SHP77 treated with DMSO at 0.1 percent for 48 hours (cell line): ENCODE data around the gene HORMAD2.
"Not testable (repeated sequence)": the region's sequence is repeated elsewhere in the genome, so short reads cannot be mapped to it uniquely, and the experiment has no call there.

Source experiments
- DNase-seq: peaks from one replicate; lab custom pipeline; 2025; lab: John Stamatoyannopoulos, UW

The HORMAD2 gene

DNA sequence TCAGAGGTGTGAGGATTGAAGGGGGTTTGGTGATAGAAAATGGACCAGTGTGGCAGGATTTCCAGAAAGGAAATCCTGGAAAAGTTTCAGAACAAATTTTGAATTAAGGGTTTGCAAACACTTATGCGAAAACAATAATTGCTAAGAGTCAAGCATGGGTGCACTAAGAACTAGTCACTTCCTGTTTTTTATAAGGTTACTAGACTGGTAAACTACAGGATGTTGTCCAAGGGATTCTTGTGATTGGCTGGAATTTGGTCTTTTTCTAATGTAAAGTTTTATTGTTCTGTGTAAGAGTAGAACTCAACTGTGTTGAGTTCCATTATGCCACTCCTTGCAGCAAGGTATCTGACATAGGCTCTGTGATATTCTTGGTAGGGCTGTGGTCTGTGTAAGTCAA lies 112.2 kb downstream of the HORMAD2 start:
- no peak for DNase-seq

DNA sequence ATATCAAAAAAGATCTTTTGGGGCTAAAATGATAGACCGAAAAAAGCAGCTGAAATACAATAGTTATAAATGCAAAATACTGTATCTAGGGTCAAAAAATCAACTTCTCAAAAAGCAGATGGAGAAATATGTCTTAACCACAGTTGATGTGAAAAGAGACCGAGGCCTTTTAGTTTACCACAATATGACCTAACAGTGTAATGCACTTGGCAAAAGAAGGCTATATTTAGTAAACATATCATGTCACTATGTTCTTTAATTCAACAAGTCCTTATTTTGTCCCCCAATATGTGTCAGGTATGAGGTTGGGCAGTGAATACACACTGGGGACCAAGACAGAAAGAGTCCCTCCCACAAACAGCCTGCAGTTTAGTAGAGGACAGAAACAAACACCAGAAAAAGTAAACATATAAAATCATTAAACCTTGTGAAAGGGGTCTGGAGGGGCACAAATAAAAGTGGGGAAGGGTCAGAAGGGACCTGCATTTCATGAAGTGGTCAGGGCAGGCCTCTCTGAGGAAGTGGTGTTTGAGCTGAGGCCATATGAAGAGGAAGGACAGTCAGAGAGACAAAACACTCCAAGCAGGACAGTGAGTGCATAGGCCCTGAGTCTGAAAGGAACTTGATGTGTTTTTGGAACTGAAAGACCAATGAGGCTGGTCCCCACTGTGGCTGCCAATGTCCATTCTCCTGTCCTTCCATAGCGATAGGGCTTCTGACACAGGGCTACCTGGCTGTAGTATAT lies 112.9 kb downstream of the HORMAD2 start:
- no peak for DNase-seq

DNA sequence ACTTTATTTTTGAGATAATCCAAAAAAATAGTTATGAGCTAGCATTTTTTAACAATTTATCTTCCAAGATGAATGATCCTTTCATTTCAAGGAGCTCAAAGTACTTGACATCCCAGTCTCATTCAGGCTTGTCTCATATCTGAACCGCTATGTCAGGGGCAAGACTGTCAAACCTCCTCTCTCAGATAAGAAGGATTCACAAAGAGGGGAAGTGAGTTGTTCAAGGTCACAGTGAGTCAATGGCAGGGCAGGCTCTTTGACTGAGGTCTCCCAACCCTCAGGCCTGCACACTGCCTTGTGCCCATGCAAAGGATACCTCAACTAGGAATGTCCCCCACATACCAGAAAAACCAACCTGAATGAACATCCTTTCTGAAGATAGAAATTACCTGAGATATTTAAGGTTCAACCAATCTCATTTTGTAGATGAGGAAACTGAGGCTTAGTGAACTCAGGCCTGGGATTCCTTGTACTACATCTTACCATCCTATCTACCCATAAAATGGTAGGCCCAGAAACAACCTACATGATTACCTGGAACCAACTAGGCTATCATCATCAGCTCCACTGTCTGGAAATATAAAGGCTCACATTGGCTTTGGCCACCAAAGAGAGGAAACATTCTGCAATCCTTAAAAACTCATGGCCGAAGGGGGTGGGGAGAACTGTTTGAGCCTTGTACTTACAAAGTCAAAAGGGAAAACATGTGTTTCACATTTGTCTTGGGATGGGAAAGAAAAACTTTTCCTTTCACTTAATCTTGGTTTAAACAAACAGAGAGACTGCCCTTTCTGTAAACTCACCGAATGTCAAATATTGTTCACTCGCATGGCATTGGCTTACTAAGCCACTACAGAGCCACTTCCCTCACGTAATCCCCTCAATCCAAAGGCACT lies 115.2 kb downstream of the HORMAD2 start:
- DNase-seq: no peak

DNA sequence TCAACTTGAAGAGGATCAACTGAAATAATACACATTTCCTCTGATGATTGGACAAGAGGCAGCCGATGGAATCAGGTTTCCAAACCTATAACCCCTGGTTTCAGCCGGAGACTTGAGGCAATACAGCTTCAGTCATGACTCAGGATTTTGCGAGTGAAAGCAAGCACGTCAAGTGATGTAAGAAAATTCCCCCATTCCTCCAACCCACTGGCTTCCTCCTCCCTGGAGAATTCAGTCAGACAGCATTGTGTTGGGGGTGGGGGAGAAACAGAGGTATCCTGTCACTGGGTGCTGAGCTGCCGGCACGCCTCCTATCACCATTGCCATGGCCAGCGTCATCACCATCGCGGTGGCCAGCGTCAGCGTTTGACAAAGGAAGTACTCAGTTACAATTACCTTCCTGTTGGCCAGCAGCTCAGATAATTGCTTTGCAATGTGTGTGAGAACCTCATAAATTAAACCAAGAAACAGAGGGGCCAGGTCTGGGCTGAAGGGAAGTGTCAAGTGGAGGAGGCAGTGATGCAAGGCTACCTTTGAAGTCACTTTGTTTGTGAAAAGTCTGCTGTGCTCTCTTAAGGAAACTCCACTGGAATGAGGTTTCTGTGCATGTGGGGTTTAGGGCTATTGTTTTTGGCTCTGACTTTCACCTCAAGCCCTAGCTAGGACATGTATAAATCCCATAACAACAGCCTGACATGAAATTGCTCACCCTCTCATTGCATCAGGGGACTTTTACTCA lies 116.0 kb downstream of the HORMAD2 start:
- peak; percentile 100 for DNase-seq

GRCh38 chr22:30196880-30197336 lies 116.6 kb downstream of the HORMAD2 start:
- DNase-seq: no peak

- DNase-seq: no peak
Observed at GRCh38 chr22:30197389-30197788, 117.1 kb downstream of the HORMAD2 start.

DNA sequence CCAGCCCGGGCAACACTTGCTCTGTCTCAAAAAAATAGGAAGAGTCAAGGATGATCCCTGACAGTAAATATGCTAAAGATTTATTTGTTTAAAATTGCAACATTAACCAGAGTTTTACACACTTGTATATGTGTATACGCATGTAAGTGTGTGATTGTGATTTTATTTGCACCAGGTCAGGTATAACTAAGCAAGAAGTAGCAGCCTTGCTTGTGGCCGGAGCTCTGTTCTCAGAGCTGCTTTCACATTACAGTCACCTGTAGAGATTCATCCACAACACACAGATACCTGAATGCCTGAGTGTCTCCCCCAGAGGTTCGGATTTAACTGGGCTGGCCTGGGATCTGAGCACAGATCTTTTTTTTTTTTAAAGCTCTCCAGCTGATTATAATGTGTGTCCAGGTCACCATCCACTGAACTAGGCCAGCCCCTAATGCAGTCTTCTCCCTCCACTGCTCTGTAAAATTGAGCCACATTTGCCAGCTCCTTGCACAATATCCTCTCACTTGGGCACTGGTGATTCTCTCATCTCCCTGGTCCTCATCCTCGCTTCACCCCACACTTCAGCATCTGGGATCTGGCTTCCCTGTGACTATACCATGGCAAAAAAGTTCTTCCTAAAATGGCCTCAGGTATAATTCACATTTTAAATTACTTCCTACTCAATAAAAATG lies 118.0 kb downstream of the HORMAD2 start:
- no peak for DNase-seq

- no peak for DNase-seq
Observed at GRCh38 chr22:30198921-30199320, 118.7 kb downstream of the HORMAD2 start.

DNA sequence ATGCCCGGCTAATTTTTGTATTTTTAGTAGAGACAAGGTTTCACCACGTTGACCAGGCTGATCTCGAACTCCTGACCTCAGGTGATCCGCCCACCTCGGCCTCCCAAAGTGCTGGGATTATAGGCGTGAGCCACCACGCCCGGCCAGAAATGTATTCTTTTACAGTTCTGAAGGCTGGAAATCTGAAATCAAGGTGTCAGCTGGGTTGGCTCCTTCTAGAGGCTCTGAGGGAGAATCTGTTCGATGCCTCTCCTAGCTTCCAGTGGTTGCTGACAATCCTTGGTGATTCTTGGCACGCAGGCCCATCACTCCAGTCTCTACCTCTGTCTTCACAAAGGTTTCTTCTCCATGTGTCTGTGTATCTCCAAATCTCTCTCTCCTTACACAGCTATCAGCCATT lies 120.6 kb downstream of the HORMAD2 start:
- DNase-seq: not testable (repeated sequence)

- no peak for DNase-seq
Observed at GRCh38 chr22:30201945-30202344, 121.7 kb downstream of the HORMAD2 start.

GRCh38 chr22:30202531-30203006 lies 122.3 kb downstream of the HORMAD2 start:
- no peak for DNase-seq

GRCh38 chr22:30204015-30204741 lies 123.9 kb downstream of the HORMAD2 start:
- no peak for DNase-seq

DNA sequence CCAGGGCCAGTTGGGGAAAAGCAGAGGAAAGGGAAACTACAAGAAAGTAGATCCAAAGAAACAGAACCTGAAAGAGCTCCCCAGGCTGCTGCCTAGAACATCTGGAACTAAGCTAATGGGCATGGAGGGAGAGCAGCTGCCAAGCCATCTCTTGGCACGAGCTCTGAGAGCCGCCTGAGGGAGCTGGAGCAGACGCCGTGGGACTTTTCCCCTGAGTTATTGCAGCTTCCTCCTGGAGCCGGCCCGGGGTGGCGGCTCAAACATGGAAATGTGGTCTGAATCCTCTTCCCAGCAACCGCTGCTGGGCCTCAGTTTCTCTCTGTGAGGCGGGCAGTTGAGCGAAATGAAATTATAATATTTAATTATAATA lies 124.5 kb downstream of the HORMAD2 start:
- peak; percentile 73 for DNase-seq

GRCh38 chr22:30205281-30206115 lies 125.2 kb downstream of the HORMAD2 start:
- DNase-seq: peak; percentile 97

- DNase-seq: peak; percentile 26
Observed at GRCh38 chr22:30206944-30207343, 126.7 kb downstream of the HORMAD2 start.

DNA sequence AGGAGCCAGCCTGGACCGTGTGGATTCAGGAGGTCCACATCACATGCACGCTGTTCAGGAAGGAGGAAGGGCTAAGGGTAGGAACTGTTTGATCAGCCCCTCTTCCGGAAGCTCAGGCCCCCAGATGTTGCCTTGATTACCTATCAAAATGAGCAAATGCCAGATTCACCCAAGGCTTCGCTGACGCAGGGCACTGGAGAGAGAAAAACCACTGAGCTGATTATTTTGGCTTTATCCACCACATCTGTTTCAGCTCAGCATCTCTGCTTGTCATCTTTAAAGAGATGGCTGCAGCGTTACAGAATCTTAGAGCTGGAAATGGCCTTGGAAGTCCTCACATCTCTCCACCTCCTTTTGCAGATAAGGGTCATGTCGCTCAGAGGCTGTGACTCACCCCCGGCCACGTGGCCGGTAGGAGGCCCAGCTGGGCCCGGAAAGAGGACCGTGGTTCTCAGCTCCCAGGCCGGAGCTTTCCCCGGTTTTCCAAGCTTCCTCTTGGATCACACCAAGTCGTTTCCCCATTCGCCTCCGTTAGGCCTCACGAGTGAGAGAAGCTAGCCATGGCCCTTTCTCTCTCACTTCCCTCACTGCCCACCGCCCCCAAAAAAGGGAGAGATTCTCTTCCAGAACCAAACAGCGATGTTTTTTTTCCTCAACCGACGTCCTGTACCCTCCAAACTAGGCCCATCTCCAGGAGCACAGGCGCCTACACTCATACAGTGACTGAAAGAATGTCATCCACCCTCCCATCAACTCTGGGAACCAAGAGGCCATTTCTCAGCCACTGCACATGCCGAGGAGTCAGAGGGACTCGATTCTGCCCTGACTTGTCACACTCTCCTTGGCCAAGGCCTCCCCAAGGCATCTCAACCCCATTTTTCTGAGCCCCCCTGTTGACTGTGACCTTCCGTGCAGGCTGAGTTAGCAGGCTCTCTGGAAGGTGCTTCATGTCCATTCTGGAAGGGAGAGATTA lies 128.7 kb downstream of the HORMAD2 start:
- peak; percentile 77 for DNase-seq

DNA sequence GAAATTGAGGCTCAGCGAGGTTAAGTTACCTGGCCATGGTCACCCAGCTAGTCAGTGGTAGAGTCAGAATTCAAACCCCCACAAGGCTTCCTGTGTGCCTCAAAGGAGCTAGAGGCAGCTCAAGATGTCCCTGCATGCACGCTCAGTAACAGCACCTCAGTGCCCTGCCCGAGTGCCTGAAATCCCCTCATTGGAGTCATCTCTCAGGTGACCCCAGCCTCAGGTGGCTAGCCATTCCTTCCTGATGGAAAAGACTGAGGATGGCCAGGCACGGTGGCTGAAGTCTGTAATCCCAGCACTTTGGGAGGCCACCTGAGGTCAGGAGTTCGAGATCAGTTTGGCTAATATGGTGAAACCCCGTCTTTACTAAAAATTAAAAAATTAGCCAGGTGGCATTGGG lies 129.4 kb downstream of the HORMAD2 start:
- no peak for DNase-seq

DNA sequence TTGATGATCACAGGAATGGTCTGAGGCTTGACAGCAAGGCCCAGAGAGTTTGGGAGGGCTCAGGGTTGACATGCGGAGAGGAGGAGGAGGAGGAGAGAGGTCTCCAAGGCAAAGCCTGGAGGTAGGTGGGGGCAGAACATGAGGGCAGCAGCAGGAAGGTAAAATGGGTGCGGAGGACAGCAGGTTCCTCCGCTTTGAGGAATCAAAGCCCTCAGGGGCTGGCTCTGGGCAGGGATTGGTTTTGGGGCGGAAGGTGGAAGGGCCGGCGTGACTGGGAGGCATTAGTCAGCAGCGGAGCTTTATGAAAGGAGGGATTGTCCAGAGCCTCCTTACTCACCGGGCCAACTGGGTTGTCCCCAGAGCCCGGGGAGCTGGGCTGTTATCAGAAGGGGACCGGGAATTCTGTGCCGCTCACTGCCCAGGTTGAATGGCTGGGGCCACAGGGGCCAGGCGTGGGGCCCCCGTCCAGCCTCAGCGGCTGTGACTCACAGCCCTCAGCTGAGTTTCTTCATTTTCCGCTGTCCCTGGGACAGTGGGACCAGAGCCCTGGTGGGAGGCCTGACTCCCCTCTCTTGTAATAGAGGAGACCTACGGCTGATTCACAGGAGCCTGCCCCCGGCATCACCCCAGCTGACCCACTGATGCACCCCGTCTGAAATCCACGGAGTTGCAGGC lies 130.1 kb downstream of the HORMAD2 start:
- DNase-seq: no peak
